HCT116 (cell line): ENCODE data around the gene ISX. TPM values are rescaled to one million over a fixed set of nuclear protein-coding genes. Genes with fewer than 3 reads are reported as not detected.

Experiments
- ATAC-seq: fragments of 200-7000 bp; cut with Tn5 transposase; 2 replicates; pipeline ENCODE4 v1.9.1; 2020; ENCODE audit warnings: mild to moderate bottlenecking, moderate library complexity
- BruUV-seq: library from RNA; stranded (reverse); fragments of 400-500 nt; replicated peaks from 2 replicates; lab custom pipeline; 2021; lab: Mats Ljungman, UMichigan
- CTCF ChIA-PET: fragments of 300-600 bp; sonication (Branson Sonifier 250); formaldehyde crosslinking; loops from one replicate; lab custom pipeline; 2021; ENCODE audit warnings: antibody characterized with exemption; lab: Charles Lee
- POLR2A ChIA-PET: fragments of 300-600, 350-600 bp; sonication (Branson Sonifier 250); formaldehyde crosslinking; loops from one replicate; lab custom pipeline; 2021; ENCODE audit warnings: antibody characterized with exemption; lab: Charles Lee
- RAD21 ChIA-PET, 2 experiments: fragments of 300-600 bp; sonication (Branson Sonifier 250); formaldehyde crosslinking; loops; one replicate each; lab custom pipeline; 2023; ENCODE audit warnings: low total read pairs in 2 of 2; ENCODE audit not compliant: uncharacterized antibody in 2 of 2, unreplicated experiment in 2 of 2, low non-redundant PET in 1 of 2; lab: Charles Lee
- DNase-seq: peaks from one replicate; pipeline ENCODE4 v3.0.0-alpha.2; 2010; ENCODE audit warnings: low read depth, low spot score
- H2AFZ ChIP-seq: fragments of 200-600 bp; shearing (Covaris generic), sonication (generic); 2 replicates; pipeline ENCODE4 v1.6.1; 2017; ENCODE audit warnings: low read depth, mixed run types, mixed read lengths, antibody characterized with exemption, low read length; ENCODE audit not compliant: poor library complexity, severe bottlenecking
- H3K27ac ChIP-seq: 2 replicates; pipeline ENCODE4 v1.5.1; 2012; ENCODE audit warnings: low read depth, low read length
- H3K27me3 ChIP-seq: fragments of 200-600 bp; sonication (generic); 2 replicates; pipeline ENCODE4 v1.6.1; 2016; ENCODE audit warnings: mixed run types, low read length, mixed read lengths; ENCODE audit not compliant: insufficient read depth
- H3K36me3 ChIP-seq, 2 experiments: fragments of 200-500 bp in 1 of 2; fragments of 200-600 bp in 1 of 2; sonication (Bioruptor generic) in 1 of 2; sonication (generic) in 1 of 2; 2 replicates each; pipeline versions ENCODE4 v1.5.1 to v1.6.1; 2014 to 2016; ENCODE audit warnings: low read length in 2 of 2, inconsistent platforms in 1 of 2, mixed read lengths in 1 of 2, mixed run types in 1 of 2; ENCODE audit not compliant: insufficient read depth in 2 of 2, control insufficient read depth in 1 of 2
- H3K4me1 ChIP-seq, 2 experiments: fragments of 200-600 bp in 1 of 2; sonication (generic) in 1 of 2; 2 replicates each; pipeline versions ENCODE4 v1.5.1 to v1.6.1; 2012 to 2017; ENCODE audit warnings: low read length in 2 of 2, inconsistent platforms in 1 of 2, mild to moderate bottlenecking in 1 of 2, mixed read lengths in 1 of 2, mixed run types in 1 of 2, moderate library complexity in 1 of 2; ENCODE audit not compliant: insufficient read depth in 2 of 2, control insufficient read depth in 1 of 2
- H3K4me2 ChIP-seq: fragments of 200-600 bp; sonication (generic); 2 replicates; pipeline ENCODE4 v1.6.1; 2017; ENCODE audit warnings: mixed run types, low read length, mixed read lengths
- H3K4me3 ChIP-seq, 2 experiments: fragments of 200-600 bp in 1 of 2; sonication (generic) in 1 of 2; replicated peaks in 1 of 2; 2 replicates each; pipeline ENCODE4 v1.5.1; 2011 to 2016; ENCODE audit warnings: low read length in 2 of 2, control low read depth in 1 of 2, low read depth in 1 of 2, mild to moderate bottlenecking in 1 of 2, mixed read lengths in 1 of 2, mixed run types in 1 of 2
- H3K79me2 ChIP-seq: fragments of 200-600 bp; sonication (generic); 2 replicates; pipeline ENCODE4 v1.6.1; 2017; ENCODE audit warnings: mild to moderate bottlenecking, mixed run types, low read length, moderate library complexity, mixed read lengths; ENCODE audit not compliant: insufficient read depth
- H3K9ac ChIP-seq: fragments of 200-600 bp; sonication (generic); 2 replicates; pipeline ENCODE4 v1.6.1; 2016; ENCODE audit warnings: low read length, mixed read lengths
- H3K9me2 ChIP-seq: fragments of 200-600 bp; sonication (generic), shearing (Covaris generic); 2 replicates; pipeline ENCODE4 v1.6.1; 2017; ENCODE audit warnings: mixed run types, mild to moderate bottlenecking, moderate library complexity; ENCODE audit not compliant: insufficient read depth
- H3K9me3 ChIP-seq, 2 experiments: fragments of 200-500 bp in 1 of 2; fragments of 200-600 bp in 1 of 2; sonication (Bioruptor generic) in 1 of 2; sonication (generic) in 1 of 2; 2 replicates each; pipeline ENCODE4 v1.6.1; 2014 to 2017; ENCODE audit warnings: low read length in 2 of 2, mixed read lengths in 2 of 2, inconsistent platforms in 1 of 2, low read depth in 1 of 2, mild to moderate bottlenecking in 1 of 2, mixed run types in 1 of 2, moderate library complexity in 1 of 2; ENCODE audit not compliant: control insufficient read depth in 1 of 2, insufficient read depth in 1 of 2
- H4K20me1 ChIP-seq: fragments of 200-600 bp; sonication (generic), shearing (Covaris generic); 2 replicates; pipeline ENCODE4 v1.6.1; 2017; ENCODE audit warnings: mixed run types, mild to moderate bottlenecking, moderate library complexity; ENCODE audit not compliant: insufficient read depth
- EGR1 ChIP-seq: IDR thresholded peaks from 2 replicates; pipeline ENCODE4 v1.6.1; 2012; ENCODE audit warnings: low read depth
- SIN3A ChIP-seq: IDR thresholded peaks from 2 replicates; pipeline ENCODE4 v1.6.1; 2012; ENCODE audit warnings: low read depth
- YY1 ChIP-seq: IDR thresholded peaks from 2 replicates; pipeline ENCODE4 v1.6.1; 2011; ENCODE audit warnings: low read length, low read depth, moderate library complexity, mild to moderate bottlenecking; ENCODE audit not compliant: insufficient replicate concordance; ENCODE audit errors: extremely low read depth
- intact Hi-C: fragments of 100-400 bp; cut with micrococcal nuclease; formaldehyde crosslinking; loops from 2 replicates; pipeline ENCODE4 v1.10.0; 2022
- total RNA-seq: library from RNA; stranded (reverse); gene quantifications from one replicate; pipeline ENCODE4 v1.2.1, GENCODE V29; 2021; ENCODE audit not compliant: unreplicated experiment
- TF ChIP-seq, protein P1 (sequence below): IDR thresholded peaks from 2 replicates; pipeline ENCODE4 v1.6.1; 2012; ENCODE audit warnings: low read depth

The ISX gene
- total RNA-seq, 1 experiment from 2014 or later, result not detected

DNA sequence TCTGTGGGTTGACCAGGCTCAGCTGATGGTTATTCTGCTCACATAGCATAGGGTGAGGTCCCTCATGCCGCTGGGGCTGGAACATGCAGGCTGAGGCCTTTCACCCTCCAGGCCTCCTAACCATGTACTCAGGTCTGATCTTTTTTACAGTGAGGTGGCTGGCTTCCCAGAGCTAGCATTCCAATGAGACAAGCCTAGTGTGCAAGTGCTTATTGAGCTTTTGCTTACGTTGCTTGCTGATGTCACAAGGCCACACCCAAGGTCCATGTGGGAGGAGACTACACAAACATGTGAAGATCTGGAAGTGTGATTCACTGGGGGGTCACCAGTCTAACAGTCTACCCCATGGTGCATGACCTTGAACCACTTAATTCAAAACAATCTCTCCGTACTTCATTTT, 33.9 kb downstream of the ISX start:
- Histone ChIP-seq H3K9me2 (no peaks in the 10 kb centered on the region), H3K4me3 (no peak overlapping the region), H2AFZ (no peak overlapping the region), H3K27me3 (no peaks in the 10 kb centered on the region), H3K9me3 (no peaks in the 10 kb centered on the region), H3K4me2 (no peak overlapping the region), H3K27ac (no peak overlapping the region), H3K9ac (no peak overlapping the region), H3K79me2 (no peaks in the 10 kb centered on the region), H4K20me1 (no peaks in the 10 kb centered on the region), H3K4me1 (peaks cover 2 to 5% of the 10 kb centered on the region in 2 experiments; a peak in 3 of 4 replicates), H3K36me3 (no peaks in the 10 kb centered on the region)
- ChIA-PET RAD21 (no interaction called here), POLR2A (no interaction called here), CTCF (no interaction called here)
- ATAC-seq (no peak), DNase-seq (no peak)
- no TSS peak for BruUV-seq
- intact Hi-C loops, result no loop called here
- TF ChIP-seq YY1 (no peak), EGR1 (no peak)
- TF ChIP-seq, protein P1, sequence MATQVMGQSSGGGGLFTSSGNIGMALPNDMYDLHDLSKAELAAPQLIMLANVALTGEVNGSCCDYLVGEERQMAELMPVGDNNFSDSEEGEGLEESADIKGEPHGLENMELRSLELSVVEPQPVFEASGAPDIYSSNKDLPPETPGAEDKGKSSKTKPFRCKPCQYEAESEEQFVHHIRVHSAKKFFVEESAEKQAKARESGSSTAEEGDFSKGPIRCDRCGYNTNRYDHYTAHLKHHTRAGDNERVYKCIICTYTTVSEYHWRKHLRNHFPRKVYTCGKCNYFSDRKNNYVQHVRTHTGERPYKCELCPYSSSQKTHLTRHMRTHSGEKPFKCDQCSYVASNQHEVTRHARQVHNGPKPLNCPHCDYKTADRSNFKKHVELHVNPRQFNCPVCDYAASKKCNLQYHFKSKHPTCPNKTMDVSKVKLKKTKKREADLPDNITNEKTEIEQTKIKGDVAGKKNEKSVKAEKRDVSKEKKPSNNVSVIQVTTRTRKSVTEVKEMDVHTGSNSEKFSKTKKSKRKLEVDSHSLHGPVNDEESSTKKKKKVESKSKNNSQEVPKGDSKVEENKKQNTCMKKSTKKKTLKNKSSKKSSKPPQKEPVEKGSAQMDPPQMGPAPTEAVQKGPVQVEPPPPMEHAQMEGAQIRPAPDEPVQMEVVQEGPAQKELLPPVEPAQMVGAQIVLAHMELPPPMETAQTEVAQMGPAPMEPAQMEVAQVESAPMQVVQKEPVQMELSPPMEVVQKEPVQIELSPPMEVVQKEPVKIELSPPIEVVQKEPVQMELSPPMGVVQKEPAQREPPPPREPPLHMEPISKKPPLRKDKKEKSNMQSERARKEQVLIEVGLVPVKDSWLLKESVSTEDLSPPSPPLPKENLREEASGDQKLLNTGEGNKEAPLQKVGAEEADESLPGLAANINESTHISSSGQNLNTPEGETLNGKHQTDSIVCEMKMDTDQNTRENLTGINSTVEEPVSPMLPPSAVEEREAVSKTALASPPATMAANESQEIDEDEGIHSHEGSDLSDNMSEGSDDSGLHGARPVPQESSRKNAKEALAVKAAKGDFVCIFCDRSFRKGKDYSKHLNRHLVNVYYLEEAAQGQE, result no peak

DNA sequence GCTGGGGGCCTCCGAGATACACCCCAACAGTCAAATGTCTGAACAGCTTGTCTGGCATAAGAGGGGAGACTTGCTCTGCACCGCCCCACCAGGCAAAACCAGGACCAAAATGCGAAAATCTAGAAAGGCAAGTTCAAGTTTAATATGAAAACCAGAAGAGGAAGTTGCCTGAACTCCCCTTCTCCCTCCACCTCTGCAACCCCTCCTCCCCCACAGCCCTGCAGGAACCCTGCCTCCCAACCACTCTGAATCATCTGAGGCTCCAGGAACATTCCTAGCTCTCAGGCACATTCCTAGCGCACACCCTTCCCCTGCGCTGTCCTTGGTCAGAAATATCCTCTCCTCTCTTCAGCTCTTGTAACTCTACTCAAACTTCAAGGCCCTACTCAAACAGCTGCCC, 36.7 kb downstream of the ISX start:
- Histone ChIP-seq H2AFZ (no peak overlapping the region), H3K27ac (no peak overlapping the region), H3K9me3 (no peaks in the 10 kb centered on the region)
- TF ChIP-seq, protein P1, result peak; percentile 15; the same call in 1 of the 2 replicates
- no peak for TF ChIP-seq SIN3A
- TF ChIP-seq, all 23 proteins: peak for 1
- Histone ChIP-seq H3K9me2 (no peaks in the 10 kb centered on the region), H3K9ac (no peak overlapping the region), H4K20me1 (no peaks in the 10 kb centered on the region), H3K4me3 (no peak overlapping the region), H3K4me1 (peaks cover 2 to 5% of the 10 kb centered on the region in 2 experiments; a peak in 3 of 4 replicates), H3K79me2 (no peaks in the 10 kb centered on the region), H3K27me3 (no peaks in the 10 kb centered on the region), H3K36me3 (no peaks in the 10 kb centered on the region), H3K4me2 (peak overlapping the region; percentile 34; the same call in 1 of the 2 replicates)
- BruUV-seq, result no TSS peak
- ChIA-PET CTCF (no interaction called here), RAD21 (no interaction called here), POLR2A (no interaction called here)
- DNase-seq (no peak), ATAC-seq (peak; percentile 53; the same call in 1 of the 2 replicates)
- intact Hi-C loops, result no loop called here
